ENCODE results near the gene NPEPPS. TPM values are rescaled to one million over a fixed set of nuclear protein-coding genes. Genes with fewer than 3 reads are reported as not detected.

Gene NPEPPS
- total and polyA plus RNA-seq, 12 donors, result 37.9 to 187 (median 97.2) TPM

GRCh38 chr17:47644324-47644723 lies 113.4 kb downstream of the NPEPPS start:
- H3K9me3 ChIP-seq (replicated peaks in 1 of 3), result no peaks in the 10 kb centered on the region
- no peak overlapping the region for H3K27ac ChIP-seq
- WGBS, 4 donors, result 68 to 94% (median 81%) methylated on average over 4 to 5 of the region's 5 CpGs
- DNase-seq, result peak in 2 of 7 donors; percentile 16 to 31
- H3K4me1 ChIP-seq (replicated peaks in 1 of 2), result peaks cover 9 to 11% of the 10 kb centered on the region in 2 donors
- no peaks in the 10 kb centered on the region for H3K36me3 ChIP-seq (replicated peaks in 1 of 2)
- no peak overlapping the region for H3K4me3 ChIP-seq
- TF ChIP-seq CTCF (IDR thresholded peaks at IDR 0.05) (no peak), POLR2A (IDR thresholded peaks at IDR 0.05) (no peak)
- intact Hi-C loops (cut with DNase I), result no loop called here
- H3K27me3 ChIP-seq, result no peaks in the 10 kb centered on the region

DNA sequence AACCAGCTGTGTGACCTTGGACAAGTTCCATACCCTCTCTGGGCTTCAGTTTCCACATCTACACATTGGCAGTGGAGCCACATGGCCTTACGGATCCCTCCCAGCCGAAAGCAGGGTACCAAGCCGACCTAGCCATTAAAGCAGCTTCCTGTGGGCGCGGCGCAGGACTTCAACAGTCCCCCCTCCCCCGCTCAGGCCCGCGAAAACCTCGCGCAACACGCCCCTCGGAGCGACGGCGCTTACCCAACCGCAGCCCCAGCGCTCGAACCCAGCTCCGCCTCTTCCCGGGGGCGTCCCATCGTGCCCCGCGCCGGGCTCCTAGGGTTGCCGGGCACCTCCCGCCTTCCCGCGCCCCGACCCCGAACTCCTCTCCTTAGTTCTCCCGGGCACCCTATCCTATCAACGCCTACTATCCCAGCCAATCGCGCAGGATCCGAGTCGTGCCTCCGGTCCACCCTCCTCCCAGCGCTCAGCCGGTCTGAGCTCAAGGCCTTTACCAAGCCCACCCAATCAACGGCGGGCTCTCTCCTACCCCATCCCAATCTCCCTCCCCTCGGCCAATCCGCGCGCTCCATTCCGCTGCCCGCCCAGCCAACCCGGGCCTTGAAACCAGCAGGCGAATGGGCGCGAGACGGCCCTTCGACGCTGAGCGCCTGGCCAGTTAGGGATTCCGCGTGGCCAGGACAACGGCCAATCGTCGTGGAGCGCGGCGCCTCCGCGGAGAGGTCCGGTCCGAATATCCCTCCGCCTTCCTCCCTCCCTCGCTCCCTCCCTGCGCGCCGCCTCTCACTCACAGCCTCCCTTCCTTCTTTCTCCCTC lies 118.5 kb downstream of the NPEPPS start, which contains the start of gene KPNB1:
KPNB1 (plus strand) TSS at position 767 of the 819 bp plus-strand sequence. CDS start 326 bp downstream, outside the sequence.
- TF ChIP-seq POLR2A (IDR thresholded peaks at IDR 0.05) (peak; percentile 65 to 72), CTCF (IDR thresholded peaks at IDR 0.05) (no peak)
- DNase-seq, result peak; percentile 99 to 100 (median 100)
- WGBS, 4 donors, result 0 to 2% (median 1%) methylated on average over 23 to 74 of the region's 74 CpGs
- no peaks in the 10 kb centered on the region for H3K9me3 ChIP-seq (replicated peaks in 1 of 3)
- peak within 1 kb of the TSS; percentile 60 to 96 (median 74) for H3K4me3 ChIP-seq
- no peaks in the 10 kb centered on the region for H3K27me3 ChIP-seq
- peak within 1 kb of the TSS; percentile 35 to 99 (median 88) for H3K27ac ChIP-seq
- peaks cover 12 to 47% of the 10 kb centered on the region in 2 donors for H3K4me1 ChIP-seq (replicated peaks in 1 of 2)
- intact Hi-C loops (cut with DNase I), result no loop called here
- peaks cover 0 to 31% of the 10 kb centered on the region in 2 donors for H3K36me3 ChIP-seq (replicated peaks in 1 of 2)

GRCh38 chr17:47649972-47650524 lies 119.1 kb downstream of the NPEPPS start:
- peak in 1 of 7 donors; percentile 67 for DNase-seq
- Histone ChIP-seq H3K4me1 (replicated peaks in 1 of 2) (peaks cover 17 to 54% of the 10 kb centered on the region in 2 donors), H3K9me3 (replicated peaks in 1 of 3) (no peaks in the 10 kb centered on the region), H3K27ac (peak overlapping the region in 4 of 5 donors; percentile 85 to 99 (median 86)), H3K27me3 (no peaks in the 10 kb centered on the region), H3K4me3 (peak overlapping the region; percentile 48 to 96 (median 72)), H3K36me3 (replicated peaks in 1 of 2) (peaks cover 0 to 37% of the 10 kb centered on the region in 2 donors)
- intact Hi-C loops (cut with DNase I), result no loop called here
- TF ChIP-seq POLR2A (IDR thresholded peaks at IDR 0.05), result peak; percentile 43 to 69
- no peak for TF ChIP-seq CTCF (IDR thresholded peaks at IDR 0.05)
- 0 to 1% (median 0%) methylated on average over 4 to 44 of the region's 48 CpGs for WGBS, 4 donors
